C4-2B (cell line): ENCODE results near the gene TLE2.

Experiments
- CTCF ChIP-seq: fragments of 450-650 bp; conservative IDR thresholded peaks from 2 replicates; pipeline ENCODE4 v1.5.1; 2017; ENCODE audit warnings: mild to moderate bottlenecking
- ZFX ChIP-seq: fragments of 450-650 bp; IDR thresholded peaks from 2 replicates; pipeline ENCODE4 v1.6.1; 2017

- TF ChIP-seq CTCF (no peak), ZFX (no peak)
Measured at GRCh38 chr19:3033595-3034405, 4.7 kb upstream of the TLE2 start.
